Neural progenitor cell (in vitro differentiated cells): ENCODE measurements around the gene AP3B2. TPM values are rescaled to one million over a fixed set of nuclear protein-coding genes. Genes with fewer than 3 reads are reported as not detected.

Experiments
- DNase-seq: peaks from one replicate; pipeline ENCODE4 v3.0.0-alpha.2; 2016; ENCODE audit warnings: low spot score
- H2AFZ ChIP-seq: fragments of 200-600 bp; sonication (generic); replicated peaks from 2 replicates; pipeline ENCODE4 v1.6.1; 2016; ENCODE audit warnings: antibody characterized with exemption
- H3F3A ChIP-seq: fragments of 200-600 bp; sonication (generic); 2 replicates; pipeline ENCODE4 v1.6.1; 2016; ENCODE audit warnings: antibody characterized with exemption, low read depth
- H3K27ac ChIP-seq: fragments of 200-600 bp; sonication (generic); 2 replicates; pipeline ENCODE4 v1.5.1; 2016; ENCODE audit warnings: mild to moderate bottlenecking
- H3K27me3 ChIP-seq: fragments of 200-600 bp; sonication (generic); 2 replicates; pipeline ENCODE4 v1.6.1; 2016; ENCODE audit warnings: mild to moderate bottlenecking, moderate library complexity
- H3K36me3 ChIP-seq: fragments of 200-600 bp; sonication (generic); 2 replicates; pipeline ENCODE4 v1.5.1; 2016
- H3K4me1 ChIP-seq: fragments of 200-600 bp; sonication (generic); 2 replicates; pipeline ENCODE4 v1.6.1; 2016; ENCODE audit warnings: mixed run types
- H3K4me2 ChIP-seq: fragments of 200-600 bp; sonication (generic); 2 replicates; pipeline ENCODE4 v1.6.1; 2016
- H3K4me3 ChIP-seq: fragments of 200-600 bp; sonication (generic); 2 replicates; pipeline ENCODE4 v1.5.1; 2016
- H3K79me2 ChIP-seq: fragments of 200-600 bp; sonication (generic); 2 replicates; pipeline ENCODE4 v1.6.1; 2016; ENCODE audit warnings: low read depth
- H3K9ac ChIP-seq: fragments of 200-600 bp; sonication (generic); 2 replicates; pipeline ENCODE4 v1.6.1; 2016
- H3K9me3 ChIP-seq: fragments of 200-600 bp; sonication (generic); 2 replicates; pipeline ENCODE4 v1.5.1; 2016; ENCODE audit warnings: low read depth
- H4K20me1 ChIP-seq: fragments of 200-600 bp; sonication (generic); 2 replicates; pipeline ENCODE4 v1.6.1; 2016; ENCODE audit warnings: low read depth
- H3K27ac Mint-ChIP-seq: 3 replicates; pipeline ENCODE4 v1.8.0; 2021; ENCODE audit warnings: mixed read lengths
- H3K27me3 Mint-ChIP-seq: 2 replicates; pipeline ENCODE4 v1.8.0; 2022; ENCODE audit warnings: low read depth, mild to moderate bottlenecking, inconsistent platforms, moderate library complexity, mixed read lengths; ENCODE audit not compliant: insufficient read depth
- H3K36me3 Mint-ChIP-seq: 3 replicates; pipeline ENCODE4 v1.8.0; 2021; ENCODE audit warnings: mixed read lengths
- H3K4me1 Mint-ChIP-seq: 3 replicates; pipeline ENCODE4 v1.8.0; 2021; ENCODE audit warnings: mixed read lengths
- H3K4me3 Mint-ChIP-seq: 3 replicates; pipeline ENCODE4 v1.8.0; 2021; ENCODE audit warnings: mild to moderate bottlenecking, moderate library complexity, mixed read lengths
- H3K9me3 Mint-ChIP-seq: 3 replicates; pipeline ENCODE4 v1.8.0; 2020; ENCODE audit warnings: mixed read lengths
- CTCF ChIP-seq: fragments of 200-600 bp; sonication (generic); IDR thresholded peaks from 2 replicates; pipeline ENCODE4 v1.5.1; 2017; ENCODE audit warnings: antibody characterized with exemption, mild to moderate bottlenecking
- EZH2 ChIP-seq: fragments of 200-600 bp; sonication (generic); IDR thresholded peaks from 2 replicates; pipeline ENCODE4 v1.6.1; 2017; ENCODE audit warnings: antibody characterized with exemption, mild to moderate bottlenecking, moderate library complexity
- EZH2phosphoT487 ChIP-seq: fragments of 200-600 bp; sonication (generic); IDR thresholded peaks from 2 replicates; pipeline ENCODE4 v1.6.1; 2017; ENCODE audit warnings: antibody characterized with exemption
- total RNA-seq: library from RNA; depleted of rRNA; stranded (reverse); fragments of >200 nt; gene quantifications from 2 replicates; pipeline ENCODE4 v1.2.3, GENCODE V29; 2015; ENCODE audit warnings: low replicate concordance

AP3B2 gene
- total RNA-seq, 1 donor from 2014 or later = 0.97 TPM

GRCh38 chr15:82698711-82699345 lies 10.8 kb downstream of the AP3B2 start:
- H3K79me2 ChIP-seq = no peaks in the 10 kb centered on the region
- H3K27me3 ChIP-seq = no peaks in the 10 kb centered on the region
- no peaks in the 10 kb centered on the region for H4K20me1 ChIP-seq
- no peak for DNase-seq
- no peak overlapping the region for H2AFZ ChIP-seq
- no peak overlapping the region for H3K4me2 ChIP-seq
- Mint-ChIP-seq H3K4me3 (no peak overlapping the region), H3K27ac (peak overlapping the region; percentile 67), H3K36me3 (no peaks in the 10 kb centered on the region), H3K9me3 (no peaks in the 10 kb centered on the region), H3K27me3 (peaks cover 6% of the 10 kb centered on the region), H3K4me1 (no peaks in the 10 kb centered on the region)
- H3K4me1 ChIP-seq = peaks cover 3% of the 10 kb centered on the region
- H3F3A ChIP-seq = peaks cover 3% of the 10 kb centered on the region
- H3K9me3 ChIP-seq = no peaks in the 10 kb centered on the region
- no peak overlapping the region for H3K9ac ChIP-seq
- H3K27ac ChIP-seq = no peak overlapping the region
- TF ChIP-seq CTCF (no peak), EZH2 (no peak), EZH2phosphoT487 (no peak)
- no peaks in the 10 kb centered on the region for H3K36me3 ChIP-seq
- no peak overlapping the region for H3K4me3 ChIP-seq

- Histone ChIP-seq H4K20me1 (no peaks in the 10 kb centered on the region), H3K36me3 (no peaks in the 10 kb centered on the region), H3K4me2 (no peak overlapping the region), H3K79me2 (no peaks in the 10 kb centered on the region), H3K9me3 (no peaks in the 10 kb centered on the region), H3K27me3 (no peaks in the 10 kb centered on the region), H3F3A (peaks cover 3% of the 10 kb centered on the region), H2AFZ (no peak overlapping the region), H3K27ac (no peak overlapping the region), H3K4me1 (peaks cover 3% of the 10 kb centered on the region), H3K4me3 (no peak overlapping the region), H3K9ac (no peak overlapping the region)
- Mint-ChIP-seq H3K36me3 (no peaks in the 10 kb centered on the region), H3K9me3 (no peaks in the 10 kb centered on the region), H3K27ac (no peak overlapping the region), H3K4me1 (no peaks in the 10 kb centered on the region), H3K27me3 (peaks cover 8% of the 10 kb centered on the region), H3K4me3 (no peak overlapping the region)
- no peak for DNase-seq
- TF ChIP-seq CTCF (no peak), EZH2 (no peak), EZH2phosphoT487 (no peak)
These were observed 11.8 kb downstream of the AP3B2 start for GRCh38 chr15:82697735-82698407.

GRCh38 chr15:82692171-82692570 lies 17.5 kb downstream of the AP3B2 start:
- H4K20me1 ChIP-seq = no peaks in the 10 kb centered on the region
- Mint-ChIP-seq H3K27me3 (peaks cover 4% of the 10 kb centered on the region), H3K9me3 (no peaks in the 10 kb centered on the region), H3K4me3 (no peak overlapping the region), H3K4me1 (no peaks in the 10 kb centered on the region), H3K27ac (no peak overlapping the region), H3K36me3 (no peaks in the 10 kb centered on the region)
- H3K36me3 ChIP-seq = no peaks in the 10 kb centered on the region
- no peak overlapping the region for H3K4me3 ChIP-seq
- H3K79me2 ChIP-seq = no peaks in the 10 kb centered on the region
- TF ChIP-seq EZH2 (no peak), EZH2phosphoT487 (no peak), CTCF (no peak)
- H3F3A ChIP-seq = no peaks in the 10 kb centered on the region
- H3K4me2 ChIP-seq = no peak overlapping the region
- no peaks in the 10 kb centered on the region for H3K9me3 ChIP-seq
- H3K4me1 ChIP-seq = no peaks in the 10 kb centered on the region
- H3K9ac ChIP-seq = no peak overlapping the region
- H3K27ac ChIP-seq = no peak overlapping the region
- no peaks in the 10 kb centered on the region for H3K27me3 ChIP-seq
- DNase-seq = no peak
- no peak overlapping the region for H2AFZ ChIP-seq
